CD4-positive, alpha-beta memory T cell (primary cell): ENCODE measurements around the gene LYPLAL1. TPM values are rescaled to one million over a fixed set of nuclear protein-coding genes. Genes with fewer than 3 reads are reported as not detected.

Experiments used
- CTCF ChIA-PET: fragments of 350-600 bp; sonication (Branson Sonifier 250); formaldehyde crosslinking; loops from one replicate; lab custom pipeline; 2021; ENCODE audit warnings: inconsistent platforms; ENCODE audit not compliant: partially characterized antibody; lab: Charles Lee
- POLR2A ChIA-PET: fragments of 350-600 bp; sonication (Branson Sonifier 250); formaldehyde crosslinking; loops from one replicate; lab custom pipeline; 2021; ENCODE audit not compliant: partially characterized antibody; lab: Charles Lee
- DNase-seq, 5 donors: peaks; one replicate each; pipeline versions ENCODE4 v3.0.0 to v3.0.0-alpha.2; 2020 to 2022; ENCODE audit warnings: mixed read lengths in 1 of 5
- H3K27ac ChIP-seq: one replicate; pipeline ENCODE4 v1.7.0; 2013; ENCODE audit warnings: low read depth, low read length
- H3K27me3 ChIP-seq: 2 replicates; pipeline ENCODE4 v1.7.0; 2013; ENCODE audit warnings: mild to moderate bottlenecking, low read length, moderate library complexity; ENCODE audit not compliant: insufficient read depth
- H3K36me3 ChIP-seq: 2 replicates; pipeline ENCODE4 v1.7.0; 2013; ENCODE audit warnings: mild to moderate bottlenecking, low read length, moderate library complexity; ENCODE audit not compliant: insufficient read depth
- H3K4me1 ChIP-seq: 2 replicates; pipeline ENCODE4 v1.7.0; 2013; ENCODE audit warnings: mild to moderate bottlenecking, low read length, moderate library complexity; ENCODE audit not compliant: insufficient read depth
- H3K4me3 ChIP-seq, 2 donors: one replicate each; pipeline ENCODE4 v1.7.0; 2013; ENCODE audit warnings: low read length in 2 of 2, mild to moderate bottlenecking in 1 of 2
- H3K9me3 ChIP-seq, 2 donors: one replicate each; pipeline ENCODE4 v1.7.0; 2013; ENCODE audit warnings: low read length in 2 of 2, control low read depth in 1 of 2; ENCODE audit not compliant: control insufficient read depth in 1 of 2
- H3K27ac Mint-ChIP-seq, 7 donors: one replicate each; pipeline ENCODE4 v1.8.0; 2020 to 2021; ENCODE audit warnings: mixed read lengths in 7 of 7, mild to moderate bottlenecking in 6 of 7, inconsistent platforms in 3 of 7, moderate library complexity in 3 of 7
- H3K27me3 Mint-ChIP-seq, 2 donors: one replicate each; pipeline ENCODE4 v1.8.0; 2020 to 2021; ENCODE audit warnings: mixed read lengths in 2 of 2
- H3K36me3 Mint-ChIP-seq, 2 donors: one replicate each; pipeline ENCODE4 v1.8.0; 2020 to 2021; ENCODE audit warnings: mixed read lengths in 2 of 2, inconsistent platforms in 1 of 2, mild to moderate bottlenecking in 1 of 2
- H3K4me1 Mint-ChIP-seq, 4 donors: one replicate each; pipeline ENCODE4 v1.8.0; 2020 to 2021; ENCODE audit warnings: mixed read lengths in 4 of 4, mild to moderate bottlenecking in 1 of 4
- H3K4me3 Mint-ChIP-seq, 8 donors: one replicate each; pipeline ENCODE4 v1.8.0; 2020 to 2021; ENCODE audit warnings: mixed read lengths in 8 of 8, mild to moderate bottlenecking in 7 of 8, moderate library complexity in 6 of 8, inconsistent platforms in 3 of 8
- H3K9me3 Mint-ChIP-seq, 8 donors: one replicate each; pipeline ENCODE4 v1.8.0; 2020 to 2021; ENCODE audit warnings: mixed read lengths in 8 of 8, mild to moderate bottlenecking in 5 of 8, inconsistent platforms in 3 of 8, moderate library complexity in 1 of 8
- intact Hi-C: fragments of 100-400 bp; cut with micrococcal nuclease; formaldehyde crosslinking; loops from one replicate; pipeline ENCODE4 v1.15.1; 2023
- polyA plus RNA-seq, 2 donors: library from polyadenylated mRNA; unstranded; fragments of 300-500 nt; fragmentation: Illumina TruSeq; gene quantifications; one replicate each; pipeline ENCODE4 v1.2.3, GENCODE V29; 2021
- total RNA-seq, 2 experiments: library from RNA; stranded (reverse); gene quantifications; one replicate each; pipeline ENCODE4 v1.2.3, GENCODE V29; 2021

LYPLAL1 gene
- total RNA-seq (10 to 100 TPM; 22.1 to 25.2 TPM), polyA plus RNA-seq (10 to 100 TPM; 33.4 to 33.7 TPM)

DNA sequence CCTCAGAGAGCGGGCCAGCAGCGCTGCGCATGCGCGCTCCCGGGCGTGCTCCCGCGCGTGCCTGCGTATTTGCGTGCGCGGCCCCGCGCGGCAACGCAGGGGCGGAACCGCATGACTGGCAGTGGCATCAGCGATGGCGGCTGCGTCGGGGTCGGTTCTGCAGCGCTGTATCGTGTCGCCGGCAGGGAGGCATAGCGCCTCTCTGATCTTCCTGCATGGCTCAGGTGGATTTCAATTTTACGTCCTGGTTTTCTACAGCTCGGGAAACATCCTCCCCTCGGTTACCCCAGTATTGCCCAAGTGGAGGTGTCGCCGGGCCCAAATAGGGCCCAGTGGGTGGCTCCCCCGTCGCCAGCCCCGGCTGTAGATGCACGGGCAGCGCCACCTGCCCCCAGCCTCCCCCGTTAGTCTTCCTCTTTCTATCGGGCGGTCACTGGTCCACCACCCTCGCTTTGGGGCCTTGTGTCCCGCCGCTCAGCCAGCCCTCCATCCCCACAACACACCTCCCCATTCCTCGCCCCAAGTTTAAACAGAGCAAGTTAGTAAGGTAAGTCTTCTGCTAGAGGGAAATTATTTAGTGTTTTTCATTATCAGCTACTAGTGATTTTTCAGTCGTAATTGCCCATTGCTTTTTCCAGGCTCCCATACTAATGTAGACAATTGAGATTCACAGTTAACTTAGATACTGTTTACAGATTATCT lies at the start of gene LYPLAL1:
TSS of gene LYPLAL1 (plus strand) at position 121 of the 702 bp plus-strand sequence. CDS start at position 134, 13 bp downstream.
- Mint-ChIP-seq H3K27ac (peak within 1 kb of the TSS; percentile 88 to 99 (median 98)), H3K9me3 (no peaks in the 10 kb centered on the region), H3K4me3 (peak within 1 kb of the TSS; percentile 93 to 100 (median 99)), H3K36me3 (peaks cover 4 to 11% of the 10 kb centered on the region in 2 donors), H3K27me3 (no peaks in the 10 kb centered on the region), H3K4me1 (peaks cover 35 to 47% (median 42%) of the 10 kb centered on the region in 4 donors)
- Histone ChIP-seq H3K27me3 (no peaks in the 10 kb centered on the region), H3K4me3 (peak within 1 kb of the TSS; percentile 42 to 84), H3K36me3 (no peaks in the 10 kb centered on the region), H3K9me3 (no peaks in the 10 kb centered on the region), H3K27ac (peak within 1 kb of the TSS; percentile 79), H3K4me1 (peaks cover 35% of the 10 kb centered on the region)
- ChIA-PET POLR2A (interaction anchor here (0.5 to 1.8 kb wide), 5 partner anchors 9 to 1543 kb away, joined by 3 to 7 read pairs (median 5); partner anchors contain the start of genes GPATCH2, RRP15 and SPATA17), CTCF (interaction anchor here (0.8 to 1.4 kb wide), 3 partner anchors 14 to 33 kb away, joined by 3 to 4 read pairs (median 3); no protein-coding TSS in a partner anchor)
- DNase-seq, result peak; percentile 82 to 89 (median 88)
- intact Hi-C loops, result loop anchor here (1.0 to 5.0 kb wide), 4 partner anchors 9 to 889 kb away; partner anchors contain the start of genes EPRS1, RRP15 and TGFB2

DNA sequence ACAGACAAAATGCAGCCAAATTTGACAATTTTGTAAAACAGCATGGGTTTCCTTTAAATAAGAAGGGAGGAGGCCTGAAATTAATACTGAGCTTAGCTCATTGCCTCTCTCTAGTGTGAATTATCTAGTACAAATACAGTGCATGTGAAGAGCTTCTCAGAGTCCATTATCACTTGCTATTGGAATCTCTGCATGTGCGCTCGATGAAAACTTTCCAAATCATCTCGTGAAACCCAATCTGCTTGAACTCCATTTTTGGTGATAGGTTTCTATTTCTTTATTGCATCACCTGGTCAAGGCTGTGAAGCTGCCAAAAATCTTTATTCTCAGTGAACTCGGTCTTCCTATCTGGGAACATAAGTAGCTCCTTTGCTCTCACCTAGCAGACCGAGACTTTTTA lies 49.5 kb upstream of the LYPLAL1 start:
- H3K4me3 ChIP-seq, result no peak overlapping the region
- H3K27me3 Mint-ChIP-seq, result peaks cover 0 to 5% of the 10 kb centered on the region in 2 donors
- H3K9me3 ChIP-seq, result no peaks in the 10 kb centered on the region

DNA sequence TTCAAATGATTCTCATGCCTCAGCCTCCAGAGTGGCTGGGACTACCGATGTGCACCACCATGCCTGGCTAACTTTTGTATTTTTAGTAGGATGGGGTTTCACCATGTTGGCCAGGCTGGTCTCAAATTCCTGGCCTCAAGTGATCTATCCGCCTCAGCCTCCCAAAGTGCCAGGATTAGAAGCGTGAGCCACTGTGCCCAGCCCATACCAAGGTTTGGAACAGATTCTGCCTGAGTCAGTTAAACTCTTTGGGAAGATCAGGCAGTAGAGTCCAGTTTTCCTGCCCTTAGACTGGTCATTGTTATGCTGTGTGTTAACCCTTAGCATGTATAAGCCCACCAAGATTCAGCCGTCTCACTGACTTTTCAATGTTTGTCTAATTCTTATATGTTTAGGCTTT lies 48.3 kb upstream of the LYPLAL1 start:
- no peaks in the 10 kb centered on the region for H3K9me3 ChIP-seq
- H3K27me3 ChIP-seq, result no peaks in the 10 kb centered on the region
- H3K4me1 Mint-ChIP-seq, result no peaks in the 10 kb centered on the region
- H3K27ac ChIP-seq, result no peak overlapping the region
- no peak overlapping the region for H3K4me3 ChIP-seq
- no peaks in the 10 kb centered on the region for H3K9me3 Mint-ChIP-seq
- intact Hi-C loops, result no loop called here
- ChIA-PET POLR2A (no interaction called here), CTCF (no interaction called here)
- DNase-seq, result no peak
- no peaks in the 10 kb centered on the region for H3K36me3 Mint-ChIP-seq
- H3K27me3 Mint-ChIP-seq, result peaks cover 0 to 5% of the 10 kb centered on the region in 2 donors
- no peak overlapping the region for H3K4me3 Mint-ChIP-seq
- no peaks in the 10 kb centered on the region for H3K4me1 ChIP-seq
- H3K36me3 ChIP-seq, result no peaks in the 10 kb centered on the region
- H3K27ac Mint-ChIP-seq, result no peak overlapping the region

More for the DNA sequence above, 49.5 kb upstream of the LYPLAL1 start:
- ChIA-PET POLR2A (no interaction called here), CTCF (no interaction called here)
- Histone ChIP-seq H3K27me3 (no peaks in the 10 kb centered on the region), H3K36me3 (no peaks in the 10 kb centered on the region), H3K27ac (no peak overlapping the region), H3K4me1 (no peaks in the 10 kb centered on the region)
- Mint-ChIP-seq H3K4me3 (no peak overlapping the region), H3K9me3 (no peaks in the 10 kb centered on the region), H3K4me1 (no peaks in the 10 kb centered on the region), H3K36me3 (no peaks in the 10 kb centered on the region), H3K27ac (no peak overlapping the region)
- DNase-seq, result no peak
- intact Hi-C loops, result no loop called here

DNA sequence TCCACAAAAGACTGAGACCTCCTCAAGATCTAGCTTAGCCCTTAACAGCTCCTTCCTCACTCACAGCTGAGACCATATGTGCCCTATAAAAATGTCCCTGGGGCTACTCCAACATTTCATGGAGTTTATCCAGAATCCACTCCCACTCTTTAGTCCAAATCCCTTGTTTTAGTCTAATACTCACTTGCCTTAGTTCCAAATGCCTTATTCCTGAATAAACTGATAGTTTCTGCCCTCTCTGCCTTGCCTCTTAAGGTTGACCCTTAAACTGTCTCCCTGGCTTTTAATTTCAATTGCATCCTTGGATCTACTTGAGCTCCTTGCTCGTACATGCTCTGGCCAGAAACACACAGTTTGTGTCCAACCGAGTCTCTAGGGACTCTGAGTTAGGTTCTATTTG lies 47.3 kb upstream of the LYPLAL1 start:
- H3K27ac Mint-ChIP-seq, result no peak overlapping the region
- CTCF ChIA-PET, result no interaction called here
- Histone ChIP-seq H3K27me3 (no peaks in the 10 kb centered on the region), H3K9me3 (no peaks in the 10 kb centered on the region), H3K4me3 (no peak overlapping the region), H3K36me3 (no peaks in the 10 kb centered on the region), H3K4me1 (no peaks in the 10 kb centered on the region), H3K27ac (no peak overlapping the region)
- no peak overlapping the region for H3K4me3 Mint-ChIP-seq
- intact Hi-C loops, result no loop called here
- POLR2A ChIA-PET, result no interaction called here
- H3K9me3 Mint-ChIP-seq, result no peaks in the 10 kb centered on the region
- no peaks in the 10 kb centered on the region for H3K36me3 Mint-ChIP-seq
- peaks cover 0 to 5% of the 10 kb centered on the region in 2 donors for H3K27me3 Mint-ChIP-seq
- no peak for DNase-seq
- no peaks in the 10 kb centered on the region for H3K4me1 Mint-ChIP-seq

- intact Hi-C loops, result no loop called here
- Histone ChIP-seq H3K4me3 (no peak overlapping the region), H3K9me3 (no peaks in the 10 kb centered on the region), H3K27ac (no peak overlapping the region), H3K27me3 (no peaks in the 10 kb centered on the region), H3K36me3 (no peaks in the 10 kb centered on the region), H3K4me1 (no peaks in the 10 kb centered on the region)
- peaks cover 7 to 8% of the 10 kb centered on the region in 2 donors for H3K27me3 Mint-ChIP-seq
- no peaks in the 10 kb centered on the region for H3K36me3 Mint-ChIP-seq
- DNase-seq, result no peak
- POLR2A ChIA-PET, result no interaction called here
- CTCF ChIA-PET, result no interaction called here
- H3K9me3 Mint-ChIP-seq, result peaks cover under 1 to 7% (median 3%) of the 10 kb centered on the region in 8 donors
- H3K4me1 Mint-ChIP-seq, result no peaks in the 10 kb centered on the region
- H3K27ac Mint-ChIP-seq, result no peak overlapping the region
- H3K4me3 Mint-ChIP-seq, result no peak overlapping the region
These were observed 44.7 kb upstream of the LYPLAL1 start for GRCh38 chr1:219128957-219129356.

DNA sequence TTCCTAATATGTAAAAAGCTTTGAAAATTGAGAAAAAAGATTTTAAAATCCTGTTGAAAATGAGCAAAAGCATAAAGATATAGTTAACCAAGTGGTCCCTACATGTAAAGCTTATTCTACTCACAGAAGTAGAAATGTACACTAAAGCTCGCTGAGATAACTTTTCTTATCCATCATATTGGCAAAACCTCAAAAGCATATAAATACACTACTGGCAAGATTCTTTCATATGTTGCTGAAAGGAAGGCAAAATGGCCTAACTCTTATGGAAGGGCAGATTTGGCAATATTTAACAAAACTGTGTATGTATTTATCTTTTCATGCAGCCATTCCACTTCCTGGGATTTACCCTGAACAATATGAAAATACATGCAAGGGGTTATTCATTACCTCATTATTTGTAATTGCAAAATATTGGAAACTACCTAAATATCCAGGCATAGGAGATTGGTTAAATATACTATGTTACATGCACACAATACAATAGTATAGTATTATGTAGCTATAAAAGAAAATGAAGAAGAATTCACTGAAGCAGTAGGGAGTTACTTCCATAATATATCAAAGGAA lies 43.2 kb upstream of the LYPLAL1 start:
- Mint-ChIP-seq H3K9me3 (peaks cover 3 to 12% (median 3%) of the 10 kb centered on the region in 8 donors), H3K4me3 (no peak overlapping the region), H3K4me1 (no peaks in the 10 kb centered on the region), H3K27ac (no peak overlapping the region), H3K36me3 (peaks cover 0 to 3% of the 10 kb centered on the region in 2 donors), H3K27me3 (peaks cover 7 to 8% of the 10 kb centered on the region in 2 donors)
- no peak for DNase-seq
- intact Hi-C loops, result no loop called here
- H3K9me3 ChIP-seq, result no peaks in the 10 kb centered on the region
- H3K27me3 ChIP-seq, result no peaks in the 10 kb centered on the region
- H3K4me1 ChIP-seq, result no peaks in the 10 kb centered on the region
- no peaks in the 10 kb centered on the region for H3K36me3 ChIP-seq
- ChIA-PET POLR2A (no interaction called here), CTCF (no interaction called here)
- no peak overlapping the region for H3K4me3 ChIP-seq
- no peak overlapping the region for H3K27ac ChIP-seq

DNA sequence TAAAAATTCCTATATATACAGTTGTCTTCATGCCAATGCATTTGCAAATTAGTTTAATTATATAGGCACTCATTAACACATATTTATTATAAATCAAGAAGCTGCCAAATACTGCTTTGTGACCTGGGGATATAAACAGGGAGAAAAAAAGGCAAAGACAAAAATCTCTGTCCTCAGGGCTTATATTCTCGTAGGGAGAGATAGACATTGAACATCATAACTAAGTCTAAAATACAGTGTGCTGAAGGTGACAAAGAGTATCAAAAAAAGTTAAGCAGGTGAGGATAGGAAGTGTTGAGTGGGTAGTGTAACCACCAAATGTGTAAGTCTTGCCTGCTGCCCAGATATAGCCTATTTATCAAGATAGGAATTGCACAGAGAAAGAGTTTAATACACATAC lies 40.7 kb upstream of the LYPLAL1 start:
- intact Hi-C loops, result no loop called here
- no peaks in the 10 kb centered on the region for H3K9me3 ChIP-seq
- H3K4me3 ChIP-seq, result no peak overlapping the region
- CTCF ChIA-PET, result no interaction called here
- no peak for DNase-seq
- no peaks in the 10 kb centered on the region for H3K27me3 ChIP-seq
- POLR2A ChIA-PET, result no interaction called here
- Mint-ChIP-seq H3K4me1 (no peaks in the 10 kb centered on the region), H3K36me3 (peaks cover 0 to 3% of the 10 kb centered on the region in 2 donors), H3K9me3 (peaks cover 3 to 12% (median 3%) of the 10 kb centered on the region in 8 donors), H3K27me3 (peaks cover 3 to 8% of the 10 kb centered on the region in 2 donors), H3K27ac (no peak overlapping the region), H3K4me3 (no peak overlapping the region)
- H3K4me1 ChIP-seq, result no peaks in the 10 kb centered on the region
- H3K27ac ChIP-seq, result no peak overlapping the region
- H3K36me3 ChIP-seq, result no peaks in the 10 kb centered on the region
